ENCODE data around the gene SAMD4B. TPM values are rescaled to one million over a fixed set of nuclear protein-coding genes. Genes with fewer than 3 reads are reported as not detected.
A peak's percentile ranks its signal among the peaks of the same experiment; 100 is the strongest.

Gene SAMD4B
- total RNA-seq, 2 experiments from 2014 or later, result 65.0 to 66.9 TPM

DNA sequence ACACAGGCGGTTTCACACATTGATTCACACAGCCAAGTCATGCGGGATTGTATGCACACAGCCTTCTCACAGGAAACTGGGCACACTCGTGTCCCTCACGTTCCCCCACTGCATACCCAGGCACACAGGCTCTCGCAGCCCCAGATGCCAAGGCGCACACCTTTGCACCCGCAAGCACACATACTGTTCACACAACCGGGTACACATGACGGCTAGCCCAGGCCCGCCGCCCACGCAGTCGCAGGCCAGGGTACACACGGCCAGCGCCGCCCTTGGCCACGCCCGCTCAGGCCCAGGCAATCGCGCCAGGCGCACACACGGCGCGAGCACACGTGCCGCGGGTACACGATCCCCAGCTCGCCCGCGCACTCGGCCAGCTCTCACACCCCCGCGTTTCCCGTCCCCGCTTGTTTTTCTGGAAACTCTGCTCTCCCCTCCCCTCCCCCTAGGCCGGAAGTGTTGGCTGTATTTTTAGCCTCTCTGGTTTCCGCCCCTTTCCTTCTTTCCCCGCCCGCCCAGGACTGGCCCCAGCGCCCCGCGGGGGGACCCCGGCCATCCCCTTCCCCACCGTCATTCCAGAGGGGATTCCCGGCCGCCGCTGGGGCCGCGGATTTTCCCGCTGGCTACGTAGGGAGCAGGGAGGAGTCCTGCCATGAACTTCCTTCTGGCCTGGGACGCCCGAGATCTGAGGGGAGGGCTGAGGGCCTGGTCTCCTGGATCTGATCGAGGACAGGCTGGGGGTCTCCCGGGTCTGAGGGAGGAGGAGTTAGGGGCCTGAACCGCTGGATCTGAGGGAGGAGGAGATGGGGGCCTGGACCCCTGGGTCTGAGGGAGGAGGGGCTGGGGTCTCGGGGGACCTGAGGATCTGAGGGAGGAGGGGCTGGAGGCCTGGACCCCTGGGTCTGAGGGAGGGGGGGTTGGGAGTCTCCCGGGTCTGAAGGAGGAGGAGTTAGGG lies 60.4 kb downstream of the SAMD4B start:
- DNase-seq (peak; percentile 65 to 96 (median 82)), ATAC-seq (ENCODE audit: poor library complexity) (no peak)
- Mint-ChIP-seq H3K36me3 (ENCODE audit: low read depth) (peaks cover 41% of the 10 kb centered on the region), H3K4me3 (peak overlapping the region; percentile 89), H3K4me1 (ENCODE audit: low read depth) (peaks cover 64% of the 10 kb centered on the region), H3K9me3 (no peaks in the 10 kb centered on the region), H3K27me3 (no peaks in the 10 kb centered on the region), H3K27ac (peak overlapping the region; percentile 98)
- Histone ChIP-seq H3K27me3 (ENCODE audit: control insufficient read depth in 1 of 2, insufficient read depth in 2 of 2, low read length in 2 of 2) (no peaks in the 10 kb centered on the region), H3K4me1 (ENCODE audit: insufficient read depth, low read length) (peaks cover 87% of the 10 kb centered on the region), H3K27ac (ENCODE audit: low read depth in 1 of 2, low read length in 2 of 2) (peak overlapping the region; percentile 100), H3K9me3 (ENCODE audit: control insufficient read depth in 1 of 2, insufficient read depth in 1 of 2, low read length in 2 of 2) (no peaks in the 10 kb centered on the region), H3K36me3 (ENCODE audit: insufficient read depth, low read length) (peaks cover 15% of the 10 kb centered on the region), H3K4me3 (ENCODE audit: low read length) (peak overlapping the region; percentile 73)
- ChIA-PET POLR2A (interaction anchor here (1.0 to 9.4 kb wide), 9 partner anchors 9 to 131 kb away, joined by 3 to 144 read pairs (median 15); partner anchors contain the start of genes GMFG, MED29, PAF1 and PLEKHG2), CTCF (interaction anchor here (1.3 to 2.3 kb wide), 3 partner anchors 9 to 33 kb away, joined by 4 to 40 read pairs (median 8); partner anchors contain the start of genes PLEKHG2 and RPS16)
- intact Hi-C loops (cut with DNase I, micrococcal nuclease), result no loop called here
- TF ChIP-seq, protein P1, sequence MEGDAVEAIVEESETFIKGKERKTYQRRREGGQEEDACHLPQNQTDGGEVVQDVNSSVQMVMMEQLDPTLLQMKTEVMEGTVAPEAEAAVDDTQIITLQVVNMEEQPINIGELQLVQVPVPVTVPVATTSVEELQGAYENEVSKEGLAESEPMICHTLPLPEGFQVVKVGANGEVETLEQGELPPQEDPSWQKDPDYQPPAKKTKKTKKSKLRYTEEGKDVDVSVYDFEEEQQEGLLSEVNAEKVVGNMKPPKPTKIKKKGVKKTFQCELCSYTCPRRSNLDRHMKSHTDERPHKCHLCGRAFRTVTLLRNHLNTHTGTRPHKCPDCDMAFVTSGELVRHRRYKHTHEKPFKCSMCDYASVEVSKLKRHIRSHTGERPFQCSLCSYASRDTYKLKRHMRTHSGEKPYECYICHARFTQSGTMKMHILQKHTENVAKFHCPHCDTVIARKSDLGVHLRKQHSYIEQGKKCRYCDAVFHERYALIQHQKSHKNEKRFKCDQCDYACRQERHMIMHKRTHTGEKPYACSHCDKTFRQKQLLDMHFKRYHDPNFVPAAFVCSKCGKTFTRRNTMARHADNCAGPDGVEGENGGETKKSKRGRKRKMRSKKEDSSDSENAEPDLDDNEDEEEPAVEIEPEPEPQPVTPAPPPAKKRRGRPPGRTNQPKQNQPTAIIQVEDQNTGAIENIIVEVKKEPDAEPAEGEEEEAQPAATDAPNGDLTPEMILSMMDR (IDR thresholded peaks at IDR 0.05), result no peak

DNA sequence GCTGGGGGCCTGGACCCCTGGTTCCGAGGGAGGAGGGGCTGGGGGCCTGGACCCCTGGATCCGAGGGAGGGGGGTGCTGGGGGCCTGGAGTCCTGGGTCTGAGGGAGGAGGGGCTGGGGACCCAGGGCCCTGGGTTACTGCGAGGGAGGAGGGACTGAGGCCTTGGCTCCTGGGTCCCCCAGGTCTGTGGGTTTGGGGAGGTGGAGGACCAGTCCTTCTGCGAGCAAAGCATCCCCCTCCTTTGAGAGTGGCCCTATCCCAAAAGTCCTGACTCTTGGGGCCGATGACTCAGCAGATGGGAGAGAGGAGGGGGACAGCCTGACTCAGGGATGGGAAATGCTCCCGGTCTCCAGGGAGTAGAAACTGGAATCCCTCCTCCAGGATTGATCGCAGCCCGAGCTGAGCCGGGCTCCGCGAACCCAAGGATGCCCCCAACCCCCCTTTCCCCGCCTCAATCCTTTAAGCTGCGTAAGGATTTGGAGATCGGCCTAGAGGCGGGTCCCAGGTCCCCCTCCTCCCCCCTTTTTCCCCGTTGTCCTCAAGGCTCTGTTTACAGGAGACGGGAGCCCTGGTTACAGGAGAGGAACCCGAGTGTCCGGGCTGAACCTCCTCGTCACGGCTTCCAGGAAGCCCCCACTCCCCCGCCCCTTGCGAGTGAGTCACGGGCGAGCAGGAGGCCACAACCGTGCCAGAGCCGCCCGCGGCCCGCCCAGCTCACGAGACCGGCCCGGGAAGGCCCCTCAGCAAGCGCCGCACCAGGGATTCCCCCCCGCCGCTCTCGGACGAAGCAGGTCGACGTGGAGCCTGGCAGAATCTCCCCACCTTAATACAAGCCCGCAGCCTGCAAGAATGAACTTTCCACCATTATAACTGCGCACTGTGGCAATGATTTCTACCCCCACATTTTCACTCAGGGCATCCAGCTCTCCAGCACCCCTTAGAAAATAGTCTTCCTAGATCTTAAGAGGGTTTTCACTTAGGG lies 61.4 kb downstream of the SAMD4B start:
- Mint-ChIP-seq H3K27ac (peak overlapping the region; percentile 98), H3K9me3 (no peaks in the 10 kb centered on the region), H3K4me3 (peak overlapping the region; percentile 89), H3K36me3 (ENCODE audit: low read depth) (peaks cover 46% of the 10 kb centered on the region), H3K4me1 (ENCODE audit: low read depth) (peaks cover 59% of the 10 kb centered on the region), H3K27me3 (peaks cover 2% of the 10 kb centered on the region)
- H3K9me3 ChIP-seq (ENCODE audit: control insufficient read depth in 1 of 2, insufficient read depth in 1 of 2, low read length in 2 of 2), result no peaks in the 10 kb centered on the region
- CTCF ChIA-PET, result interaction anchor here (1.7 kb wide), 1 partner anchor 9 kb away, joined by 8 read pairs; the partner anchor contains the start of gene PLEKHG2
- intact Hi-C loops (cut with DNase I, micrococcal nuclease), result no loop called here
- peak overlapping the region; percentile 73 for H3K4me3 ChIP-seq (ENCODE audit: low read length)
- H3K27me3 ChIP-seq (ENCODE audit: control insufficient read depth in 1 of 2, insufficient read depth in 2 of 2, low read length in 2 of 2), result no peaks in the 10 kb centered on the region
- H3K27ac ChIP-seq (ENCODE audit: low read depth in 1 of 2, low read length in 2 of 2), result peak overlapping the region; percentile 100
- peak; percentile 19 for ATAC-seq (ENCODE audit: poor library complexity)
- POLR2A ChIA-PET, result interaction anchor here (0.5 to 9.4 kb wide), 7 partner anchors 8 to 1174 kb away, joined by 3 to 144 read pairs (median 4); partner anchors contain the start of genes GMFG, MED29, PAF1 and PLEKHG2
- TF ChIP-seq, protein P1 (IDR thresholded peaks at IDR 0.05), result no peak
- peaks cover 22% of the 10 kb centered on the region for H3K36me3 ChIP-seq (ENCODE audit: insufficient read depth, low read length)
- H3K4me1 ChIP-seq (ENCODE audit: insufficient read depth, low read length), result peaks cover 85% of the 10 kb centered on the region
- peak; percentile 89 to 99 (median 94) for DNase-seq
